ENCODE results near the gene IL11. TPM values are rescaled to one million over a fixed set of nuclear protein-coding genes. Genes with fewer than 3 reads are reported as not detected.
A peak's percentile ranks its signal among the peaks of the same experiment; 100 is the strongest.

Gene IL11
- total and polyA plus RNA-seq, 2 of the 13 experiments (the other 11 are each of a cell fraction or from before 2014, with no cell fraction given), result 2.5 to 2.9 TPM

DNA sequence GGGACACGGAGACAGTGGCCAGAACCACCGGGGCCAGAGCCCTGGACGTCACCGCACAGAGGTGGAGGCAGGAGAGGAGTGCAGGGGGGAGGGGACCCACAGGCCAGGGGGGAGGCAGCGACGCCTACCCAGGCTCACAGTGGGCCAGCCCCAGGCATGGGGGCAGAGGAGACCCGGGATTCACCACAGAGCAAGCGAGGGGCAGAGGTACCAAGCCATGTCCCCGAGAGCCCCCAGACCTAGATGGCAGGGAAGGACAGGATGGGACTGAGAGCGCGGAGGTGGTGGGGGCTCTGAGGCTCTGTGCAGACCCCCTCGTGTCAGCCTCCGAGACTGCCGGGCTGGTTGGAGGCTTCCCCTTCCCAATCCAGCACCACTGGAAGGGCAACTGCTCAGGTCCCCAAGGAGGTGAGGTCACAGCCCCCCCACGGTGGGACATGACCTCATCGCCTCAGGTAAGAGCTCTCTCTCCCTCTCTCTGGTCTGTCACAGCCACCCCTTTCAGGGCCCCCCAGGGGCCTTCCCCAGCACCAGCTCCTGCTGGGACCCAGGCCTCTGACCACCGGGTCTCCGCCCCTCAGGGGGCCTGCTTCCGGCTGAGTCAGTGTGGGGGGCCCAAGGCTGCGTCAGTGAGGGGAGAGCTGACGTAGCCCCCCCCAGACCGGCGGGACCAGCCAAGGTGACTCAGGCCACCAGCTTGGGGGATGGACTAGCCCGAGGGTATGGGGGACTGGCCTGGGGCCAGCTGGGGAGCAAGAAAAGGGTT is 2.2 kb upstream of the IL11 start (continued):
- TF ChIP-seq, protein P1, sequence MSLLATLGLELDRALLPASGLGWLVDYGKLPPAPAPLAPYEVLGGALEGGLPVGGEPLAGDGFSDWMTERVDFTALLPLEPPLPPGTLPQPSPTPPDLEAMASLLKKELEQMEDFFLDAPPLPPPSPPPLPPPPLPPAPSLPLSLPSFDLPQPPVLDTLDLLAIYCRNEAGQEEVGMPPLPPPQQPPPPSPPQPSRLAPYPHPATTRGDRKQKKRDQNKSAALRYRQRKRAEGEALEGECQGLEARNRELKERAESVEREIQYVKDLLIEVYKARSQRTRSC (CRISPR knock-in tag; IDR thresholded peaks at IDR 0.05; ENCODE audit: low read depth), result no peak
- TF ChIP-seq GTF2F1 (IDR thresholded peaks at IDR 0.05; ENCODE audit: low read length) (no peak), ETV5 (CRISPR knock-in tag; IDR thresholded peaks at IDR 0.05; ENCODE audit: borderline replicate concordance) (peak; percentile 80; the same call in 1 of the 2 replicates), BCLAF1 (IDR thresholded peaks at IDR 0.05) (no peak), SIN3B (IDR thresholded peaks at IDR 0.05; ENCODE audit: low read length) (no peak), KLF16 (CRISPR knock-in tag; IDR thresholded peaks at IDR 0.05) (peak in 1 of 2 experiments; percentile 28; a peak in 1 of 4 replicates), ZNF749 (CRISPR knock-in tag; IDR thresholded peaks at IDR 0.05; ENCODE audit: borderline replicate concordance) (no peak), NFE2L2 (IDR thresholded peaks at IDR 0.05; ENCODE audit: low read length) (no peak), ZNF34 (CRISPR knock-in tag; IDR thresholded peaks at IDR 0.05; ENCODE audit: borderline replicate concordance) (no peak), SYNCRIP (IDR thresholded peaks at IDR 0.05; ENCODE audit: insufficient read depth, low read depth, low read length) (no peak), ZSCAN29 (CRISPR knock-in tag; conservative IDR thresholded peaks at IDR 0.05) (no peak), GABPB1 (CRISPR knock-in tag; IDR thresholded peaks at IDR 0.05) (peak; percentile 78), ADNP (CRISPR knock-in tag; IDR thresholded peaks at IDR 0.05) (no peak), HDAC1 (CRISPR knock-in tag; IDR thresholded peaks at IDR 0.05) (0 out of 2 replicates have a peak, but pooled peaks have one; percentile 19), SIX1 (CRISPR knock-in tag; IDR thresholded peaks at IDR 0.05; ENCODE audit: borderline replicate concordance) (no peak), JUND (CRISPR knock-in tag; IDR thresholded peaks at IDR 0.05) (no peak), TBP (CRISPR knock-in tag; IDR thresholded peaks at IDR 0.05) (no peak), ZIK1 (CRISPR knock-in tag; IDR thresholded peaks at IDR 0.05; ENCODE audit: borderline replicate concordance, low read depth) (no peak), ARNTL (CRISPR knock-in tag; IDR thresholded peaks at IDR 0.05) (no peak), ZNF747 (CRISPR knock-in tag; IDR thresholded peaks at IDR 0.05; ENCODE audit: borderline replicate concordance) (no peak), CREB1 (IDR thresholded peaks at IDR 0.05) (peak; percentile 21; the same call in 1 of the 2 replicates), CREB1 (CRISPR knock-in tag; IDR thresholded peaks at IDR 0.05) (peak; percentile 26; the same call in 1 of the 2 replicates), ATF7 (IDR thresholded peaks at IDR 0.05) (peak; percentile 43; the same call in 1 of the 2 replicates), ATF7 (CRISPR knock-in tag; IDR thresholded peaks at IDR 0.05) (no peak)
- TF ChIP-seq, protein P2, sequence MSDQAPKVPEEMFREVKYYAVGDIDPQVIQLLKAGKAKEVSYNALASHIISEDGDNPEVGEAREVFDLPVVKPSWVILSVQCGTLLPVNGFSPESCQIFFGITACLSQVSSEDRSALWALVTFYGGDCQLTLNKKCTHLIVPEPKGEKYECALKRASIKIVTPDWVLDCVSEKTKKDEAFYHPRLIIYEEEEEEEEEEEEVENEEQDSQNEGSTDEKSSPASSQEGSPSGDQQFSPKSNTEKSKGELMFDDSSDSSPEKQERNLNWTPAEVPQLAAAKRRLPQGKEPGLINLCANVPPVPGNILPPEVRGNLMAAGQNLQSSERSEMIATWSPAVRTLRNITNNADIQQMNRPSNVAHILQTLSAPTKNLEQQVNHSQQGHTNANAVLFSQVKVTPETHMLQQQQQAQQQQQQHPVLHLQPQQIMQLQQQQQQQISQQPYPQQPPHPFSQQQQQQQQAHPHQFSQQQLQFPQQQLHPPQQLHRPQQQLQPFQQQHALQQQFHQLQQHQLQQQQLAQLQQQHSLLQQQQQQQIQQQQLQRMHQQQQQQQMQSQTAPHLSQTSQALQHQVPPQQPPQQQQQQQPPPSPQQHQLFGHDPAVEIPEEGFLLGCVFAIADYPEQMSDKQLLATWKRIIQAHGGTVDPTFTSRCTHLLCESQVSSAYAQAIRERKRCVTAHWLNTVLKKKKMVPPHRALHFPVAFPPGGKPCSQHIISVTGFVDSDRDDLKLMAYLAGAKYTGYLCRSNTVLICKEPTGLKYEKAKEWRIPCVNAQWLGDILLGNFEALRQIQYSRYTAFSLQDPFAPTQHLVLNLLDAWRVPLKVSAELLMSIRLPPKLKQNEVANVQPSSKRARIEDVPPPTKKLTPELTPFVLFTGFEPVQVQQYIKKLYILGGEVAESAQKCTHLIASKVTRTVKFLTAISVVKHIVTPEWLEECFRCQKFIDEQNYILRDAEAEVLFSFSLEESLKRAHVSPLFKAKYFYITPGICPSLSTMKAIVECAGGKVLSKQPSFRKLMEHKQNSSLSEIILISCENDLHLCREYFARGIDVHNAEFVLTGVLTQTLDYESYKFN (CRISPR knock-in tag; conservative IDR thresholded peaks at IDR 0.05), result peak; percentile 52
